GM12892 (cell line): ENCODE measurements around the gene PDE10A.
"Not testable (repeated sequence)": the region's sequence is repeated elsewhere in the genome, so short reads cannot be mapped to it uniquely, and the experiment has no call there.

Source experiments
- DNase-seq: peaks from one replicate; pipeline ENCODE4 v3.0.0; 2011; ENCODE audit not compliant: insufficient read length
- FAIRE-seq: peaks from 2 replicates; lab custom pipeline; 2011; peaks lifted over from hg19 to GRCh38; lab: Jason Lieb, UNC
- POLR2A ChIP-seq: IDR thresholded peaks from 2 replicates; pipeline ENCODE4 v1.6.1; 2011; ENCODE audit warnings: low read depth, low read length, control low read depth
- POLR2AphosphoS5 ChIP-seq: IDR thresholded peaks from 2 replicates; pipeline ENCODE4 v1.6.1; 2011; ENCODE audit warnings: low read depth, low read length, control low read depth
- TAF1 ChIP-seq: IDR thresholded peaks from 2 replicates; pipeline ENCODE4 v1.6.1; 2011; ENCODE audit warnings: low read depth, mild to moderate bottlenecking, control low read depth, low read length, borderline replicate concordance

Gene PDE10A

DNA sequence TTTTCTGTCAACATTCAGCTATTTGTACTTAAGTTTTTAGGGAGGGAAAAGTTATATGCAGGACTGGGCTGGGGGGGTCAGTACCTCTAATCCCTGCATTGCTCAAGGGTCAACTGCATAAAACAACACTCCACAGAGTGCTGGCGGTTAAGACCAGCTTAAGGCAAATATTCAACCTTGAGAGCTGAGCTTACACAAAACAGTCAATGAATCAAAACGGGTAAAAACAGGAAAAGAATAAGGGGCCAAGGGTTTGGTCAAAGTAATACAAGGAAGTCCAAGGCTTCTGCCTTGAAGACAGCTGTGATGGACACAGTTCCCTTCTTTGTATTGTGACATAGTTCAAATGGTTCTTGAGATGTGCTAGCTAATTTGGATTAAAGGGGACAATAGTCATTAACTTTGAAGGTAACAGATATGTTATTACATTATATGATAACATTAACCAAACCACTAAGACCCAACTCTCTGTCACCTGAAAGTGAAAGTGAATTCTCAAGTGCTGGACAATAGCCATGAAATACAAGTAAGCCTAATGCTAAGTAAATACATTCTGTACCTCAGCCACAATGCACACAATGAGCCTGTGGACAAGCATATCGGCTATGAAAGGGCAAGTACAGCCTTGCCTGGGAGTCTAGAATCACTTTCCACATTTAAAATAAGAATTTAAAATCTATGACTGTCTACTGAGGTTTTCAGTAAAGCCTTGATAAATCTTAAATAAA lies 106.8 kb downstream of the PDE10A start:
- DNase-seq (no peak), FAIRE-seq (no peak)

DNA sequence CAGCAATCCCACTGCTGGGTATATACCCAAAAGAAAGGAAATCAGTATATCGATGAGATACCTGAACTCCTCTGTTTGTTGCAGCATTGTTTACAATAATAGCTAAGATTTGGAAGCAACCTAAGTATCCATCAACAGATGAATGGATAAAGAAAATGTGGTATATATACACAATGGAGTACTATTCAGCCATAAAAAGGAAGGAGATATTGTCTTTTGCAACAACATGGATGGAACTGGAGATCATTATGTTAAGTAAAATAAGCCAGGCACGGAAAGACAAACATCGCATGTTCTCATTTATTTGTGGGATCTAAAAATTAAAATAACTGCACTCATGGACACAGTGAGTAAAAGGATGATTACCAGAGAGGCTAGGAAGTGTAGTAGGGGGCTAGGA lies 108.4 kb downstream of the PDE10A start:
- not testable (repeated sequence) for FAIRE-seq, DNase-seq

More for the DNA sequence above, 106.8 kb downstream of the PDE10A start:
- TF ChIP-seq TAF1 (no peak), POLR2AphosphoS5 (no peak), POLR2A (no peak)

DNA sequence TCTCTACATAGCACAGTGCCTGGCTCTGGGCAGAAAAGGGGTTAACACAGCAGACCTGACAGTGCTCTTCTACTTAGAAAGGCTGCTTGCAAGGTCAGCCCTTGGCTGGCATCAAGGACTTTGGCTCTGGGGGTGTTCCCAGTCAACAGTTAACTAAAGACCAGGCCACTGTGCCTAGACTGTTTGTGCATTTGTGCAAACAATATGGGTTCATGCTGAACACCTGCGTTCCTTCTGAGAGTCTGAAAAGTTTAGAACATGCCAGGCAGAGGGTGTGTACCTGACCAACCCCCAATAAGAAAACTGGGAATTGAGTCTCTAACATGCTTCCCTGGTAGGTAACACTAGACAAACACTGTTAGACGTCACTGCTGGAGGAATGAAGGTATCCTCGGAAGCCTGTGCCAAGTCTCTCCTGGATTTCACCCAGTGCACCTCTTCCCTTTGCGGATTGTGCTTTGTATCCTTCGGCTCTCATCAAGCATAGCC lies 110.7 kb downstream of the PDE10A start:
- FAIRE-seq (no peak), DNase-seq (no peak)
- no peak for TF ChIP-seq POLR2A

DNA sequence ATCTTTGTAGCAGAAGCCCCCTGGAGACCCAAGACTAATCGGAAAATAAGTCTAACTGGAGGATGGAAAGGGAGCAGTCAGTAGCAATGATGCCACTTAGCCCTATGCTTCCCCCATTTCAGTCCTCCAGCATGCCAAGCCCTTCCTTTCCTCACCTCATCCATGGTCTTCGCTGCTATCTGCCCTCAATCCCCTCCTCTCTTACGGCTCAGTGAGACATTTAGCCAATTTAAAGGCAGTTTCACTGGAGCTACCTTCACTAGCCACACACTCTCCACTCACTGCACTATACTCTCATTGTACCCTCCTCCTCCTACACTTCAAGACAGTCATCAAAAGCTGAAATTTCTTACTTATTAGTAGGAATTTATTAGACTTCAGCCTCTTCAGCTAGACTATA lies 111.2 kb downstream of the PDE10A start:
- no peak for TF ChIP-seq TAF1
- no peak for TF ChIP-seq POLR2AphosphoS5
- TF ChIP-seq POLR2A = no peak
- FAIRE-seq (no peak), DNase-seq (no peak)

DNA sequence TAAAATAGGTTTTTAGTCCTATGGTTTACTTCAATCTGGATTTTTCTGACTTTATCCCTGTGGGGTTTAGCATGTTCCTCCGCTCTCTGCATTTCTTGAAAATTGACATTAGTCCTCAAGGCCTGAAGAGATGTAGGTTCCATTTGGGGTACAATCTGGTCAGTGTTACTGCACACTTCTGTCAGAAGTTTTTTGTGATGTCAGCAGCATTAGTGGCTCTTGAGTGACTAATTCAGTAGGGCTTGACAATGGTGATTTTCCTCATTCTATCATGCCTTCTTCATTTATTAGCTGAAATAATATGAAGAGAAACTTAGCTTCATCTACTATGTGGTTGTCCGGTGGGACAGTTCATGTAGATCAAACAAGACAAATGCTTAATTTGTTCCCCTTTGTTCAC lies 114.6 kb downstream of the PDE10A start:
- TF ChIP-seq POLR2AphosphoS5 = no peak
- no peak for TF ChIP-seq TAF1
- no peak for TF ChIP-seq POLR2A
- FAIRE-seq = no peak
- no peak for DNase-seq

DNA sequence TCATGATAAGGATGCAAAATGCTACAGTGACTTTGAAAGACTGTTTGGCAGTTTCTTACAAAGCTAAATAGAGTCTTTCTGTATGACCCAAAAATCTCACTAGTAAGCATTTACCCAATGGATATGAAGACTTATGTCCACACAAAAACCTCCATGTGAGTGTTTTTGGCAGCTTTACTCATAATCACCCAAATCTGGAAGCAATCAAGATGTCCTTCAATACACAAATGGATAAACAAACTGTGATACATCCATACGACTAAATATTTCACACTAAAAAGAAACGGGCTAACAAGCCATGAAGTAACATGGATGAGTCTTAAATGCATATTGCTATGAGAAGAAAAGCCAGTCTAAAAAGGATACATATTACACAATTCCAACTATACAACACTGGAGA lies 117.2 kb downstream of the PDE10A start:
- FAIRE-seq (no peak), DNase-seq (no peak)
- TF ChIP-seq POLR2AphosphoS5 (no peak), TAF1 (no peak), POLR2A (no peak)

DNA sequence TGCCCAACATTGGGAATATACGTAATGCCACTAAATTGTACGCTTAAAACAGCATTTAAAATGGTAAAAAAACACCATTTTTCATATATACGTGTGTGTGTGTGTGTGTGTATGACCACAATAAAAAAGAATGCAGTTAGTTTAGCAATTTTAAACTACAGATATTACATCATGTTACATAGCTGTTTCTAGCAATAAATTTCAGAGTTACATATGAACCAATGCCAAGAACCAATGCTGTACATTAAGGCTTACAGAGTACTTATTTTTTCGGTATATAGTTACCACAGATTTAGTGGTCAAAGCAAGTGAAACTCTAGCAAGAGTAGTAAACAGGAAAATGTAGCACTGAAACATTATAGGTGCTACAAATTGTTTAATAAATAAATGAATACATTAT lies 119.3 kb downstream of the PDE10A start:
- DNase-seq = no peak
- no peak for TF ChIP-seq POLR2AphosphoS5
- TF ChIP-seq POLR2A = no peak
- no peak for TF ChIP-seq TAF1
- FAIRE-seq = no peak

DNA sequence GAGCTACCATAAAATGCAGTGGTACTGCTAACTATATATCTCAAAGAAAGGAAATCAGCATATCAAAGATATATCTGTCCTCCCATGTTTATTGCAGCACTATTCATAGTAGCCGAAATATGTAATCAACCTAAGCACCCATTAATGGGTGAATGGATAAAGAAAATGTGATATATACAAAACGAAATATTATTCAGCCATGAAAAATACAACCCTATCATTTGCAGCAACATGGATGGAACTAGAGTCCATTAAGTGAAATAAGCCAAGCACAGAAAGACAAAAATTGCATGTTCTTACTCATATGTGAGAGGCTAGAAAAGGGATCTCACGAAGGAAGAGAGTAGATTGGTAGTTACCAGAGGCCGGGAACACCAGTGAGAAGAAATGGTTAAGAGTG lies 126.1 kb downstream of the PDE10A start:
- DNase-seq (no peak), FAIRE-seq (no peak)
- TF ChIP-seq POLR2A (no peak), POLR2AphosphoS5 (no peak), TAF1 (no peak)

DNA sequence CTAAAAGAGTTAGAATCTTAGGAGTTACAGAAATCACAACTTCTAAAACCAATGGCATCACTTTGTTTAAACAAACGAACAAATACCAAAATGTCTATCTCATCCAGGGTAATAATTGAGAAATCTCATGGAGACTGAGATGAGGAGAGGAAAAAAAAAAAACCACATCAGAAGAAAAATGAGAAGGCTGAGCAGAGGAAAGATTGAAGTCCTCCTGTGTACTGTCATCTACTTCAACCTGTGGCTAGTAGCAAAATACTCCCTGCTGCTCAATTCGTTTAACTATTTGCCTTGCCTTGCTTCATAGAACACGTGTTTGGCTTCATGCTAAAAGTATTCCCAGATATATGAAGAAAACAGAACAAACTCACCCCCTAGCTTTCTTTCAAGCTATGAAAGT lies 143.7 kb downstream of the PDE10A start:
- DNase-seq (no peak), FAIRE-seq (no peak)
- TF ChIP-seq POLR2A (no peak), TAF1 (no peak), POLR2AphosphoS5 (no peak)

DNA sequence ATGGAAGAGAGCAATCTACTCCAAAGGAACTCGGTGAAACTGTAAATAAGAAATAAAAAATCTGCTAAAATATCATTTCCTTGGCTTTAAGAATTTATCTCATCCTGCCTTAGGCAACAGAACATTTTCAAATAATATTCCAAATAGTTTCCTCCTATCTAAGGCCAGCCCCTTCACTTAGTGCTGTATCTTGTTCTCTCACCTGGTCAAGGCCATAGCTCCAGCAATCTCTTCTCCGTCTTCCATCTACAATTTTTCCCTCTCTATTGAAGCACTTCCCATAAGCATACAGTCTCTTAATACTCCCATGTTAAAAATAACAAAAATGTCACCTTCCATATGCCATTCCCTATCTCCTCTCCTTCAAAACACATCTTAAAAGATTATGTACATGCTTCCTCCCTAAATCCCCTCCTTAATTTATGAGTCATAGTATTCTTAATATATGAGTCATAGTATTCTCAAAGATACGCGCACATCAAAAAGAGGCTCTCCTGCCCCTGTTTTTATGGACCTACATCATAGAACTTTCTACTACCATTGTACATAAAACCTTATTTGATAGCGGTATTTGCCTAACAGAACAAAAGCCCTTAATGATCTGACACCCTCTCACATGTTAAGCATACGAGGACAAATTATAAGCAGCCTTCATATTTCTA lies 146.9 kb downstream of the PDE10A start:
- FAIRE-seq (no peak), DNase-seq (no peak)
- TF ChIP-seq POLR2AphosphoS5 (no peak), POLR2A (no peak), TAF1 (no peak)

DNA sequence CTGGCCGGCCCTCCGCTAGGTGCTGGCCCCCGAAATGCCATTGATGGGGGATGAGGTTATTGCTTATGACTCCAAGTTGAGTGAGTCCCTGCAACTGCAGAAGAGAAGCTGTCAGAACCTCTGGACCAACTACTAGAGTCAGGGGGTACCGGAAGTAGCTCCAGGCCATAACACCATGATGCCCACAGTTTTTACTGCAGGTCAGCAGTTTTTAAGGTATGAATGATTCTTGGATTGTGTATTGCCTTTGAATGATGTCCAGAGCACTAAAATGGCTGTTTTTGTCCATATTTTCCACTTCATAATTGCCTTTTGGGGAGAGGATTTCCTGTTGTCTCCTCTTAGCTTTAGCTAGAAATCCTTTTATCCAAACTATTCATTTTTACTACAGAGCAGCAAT lies 148.4 kb downstream of the PDE10A start:
- TF ChIP-seq TAF1 = no peak
- TF ChIP-seq POLR2AphosphoS5 = no peak
- no peak for TF ChIP-seq POLR2A
- DNase-seq (no peak), FAIRE-seq (no peak)

DNA sequence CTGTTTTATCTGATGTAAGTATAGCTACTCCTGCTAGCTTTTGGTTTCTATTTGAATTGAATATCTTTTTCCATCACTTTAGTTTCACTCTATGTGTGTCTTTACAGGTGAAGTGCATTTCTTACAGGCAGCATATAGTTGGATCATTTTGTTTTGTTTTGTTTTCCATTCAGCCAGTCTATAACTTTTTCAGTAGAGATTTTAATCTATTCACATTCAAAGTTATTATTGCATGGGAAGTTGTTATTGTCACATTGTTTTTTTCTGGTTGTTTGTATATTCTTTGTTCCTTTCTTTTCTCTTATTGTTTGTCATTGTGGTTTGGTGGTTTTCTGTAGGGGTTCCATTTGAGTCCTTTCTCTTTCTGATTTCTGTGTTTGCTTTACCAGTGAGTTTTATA lies 151.2 kb downstream of the PDE10A start:
- TF ChIP-seq TAF1 = no peak
- no peak for TF ChIP-seq POLR2A
- TF ChIP-seq POLR2AphosphoS5 = no peak
- DNase-seq (no peak), FAIRE-seq (no peak)
